Left colon (tissue), 2 donors: ENCODE measurements around the gene MRS2. TPM values are rescaled to one million over a fixed set of nuclear protein-coding genes. Genes with fewer than 3 reads are reported as not detected.

Source experiments
- ATAC-seq: fragments of 200-7000 bp; cut with Tn5 transposase; one replicate; pipeline ENCODE4 v1.9.1; 2020; ENCODE audit warnings: mild to moderate bottlenecking, moderate library complexity
- DNase-seq, 2 donors: peaks; one replicate each; pipeline ENCODE4 v3.0.0-alpha.2; 2020
- intact Hi-C, 2 donors: fragments of 100-400 bp; cut with DNase I in 1 of 2; cut with micrococcal nuclease in 1 of 2; formaldehyde crosslinking; loops; one replicate each; pipeline versions ENCODE4 v1.11.2 to v1.14.0; 2022; cut with DNase I, micrococcal nuclease
- total RNA-seq, 2 donors: library from RNA; stranded (reverse); fragmentation: NEBNext Ultra II Directional; extraction: Animal tissue kit (Norgen Biotek cat#: 25700); gene quantifications; one replicate each; pipeline ENCODE4 v1.2.1, GENCODE V29; 2021
- donor health status: DM: no; HTN: no; CAD: no.
- donor health status: DM: yes; HTN: yes; CAD: no.

MRS2 gene
- total RNA-seq, 2 donors from 2014 or later = 26.1 to 26.2 TPM

GRCh38 chr6:24453921-24454320 is 51.2 kb downstream of the MRS2 start:
- DNase-seq (no peak), ATAC-seq (no peak)
- intact Hi-C loops = no loop called here

DNA sequence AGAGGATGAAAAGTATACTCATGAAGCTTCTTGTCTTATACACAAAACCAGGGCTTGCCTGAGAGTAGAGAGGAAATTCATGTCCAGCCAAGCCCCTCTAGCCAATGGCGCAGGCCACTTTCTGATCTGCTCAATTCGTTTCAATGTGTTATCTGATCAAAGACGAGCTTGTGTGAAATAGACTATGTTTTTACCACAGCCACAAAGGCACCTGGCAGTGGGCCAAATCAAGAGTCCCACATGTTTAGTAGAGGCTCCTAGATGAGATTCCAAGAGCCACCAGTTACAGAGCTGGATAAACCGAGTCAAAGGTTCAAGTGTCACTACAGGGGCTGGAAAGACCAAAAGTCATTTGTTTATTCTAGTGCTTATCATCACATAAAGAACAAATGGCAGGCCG is 51.7 kb downstream of the MRS2 start:
- intact Hi-C loops = no loop called here
- ATAC-seq (no peak), DNase-seq (no peak)

DNA sequence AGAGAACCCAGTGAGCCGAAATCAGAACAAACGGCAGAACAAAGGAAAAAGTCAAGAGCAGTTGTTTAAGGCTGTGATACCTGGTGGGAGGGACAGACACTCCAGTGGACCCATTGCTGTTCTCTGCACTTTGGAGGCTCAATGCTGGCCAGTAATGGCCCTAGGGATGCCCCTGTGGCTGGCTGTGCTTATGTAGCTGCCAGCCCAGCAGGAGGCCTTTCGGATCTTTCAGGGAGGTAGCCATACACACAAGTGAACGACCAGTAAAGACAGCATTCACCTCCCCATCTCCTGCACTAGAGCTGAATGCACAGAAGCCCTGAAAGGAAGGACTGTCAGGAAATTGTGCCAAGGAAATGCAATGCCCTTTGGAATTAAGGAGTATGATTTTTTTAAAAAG is 52.3 kb downstream of the MRS2 start:
- no peak for ATAC-seq
- intact Hi-C loops = no loop called here
- DNase-seq = no peak

DNA sequence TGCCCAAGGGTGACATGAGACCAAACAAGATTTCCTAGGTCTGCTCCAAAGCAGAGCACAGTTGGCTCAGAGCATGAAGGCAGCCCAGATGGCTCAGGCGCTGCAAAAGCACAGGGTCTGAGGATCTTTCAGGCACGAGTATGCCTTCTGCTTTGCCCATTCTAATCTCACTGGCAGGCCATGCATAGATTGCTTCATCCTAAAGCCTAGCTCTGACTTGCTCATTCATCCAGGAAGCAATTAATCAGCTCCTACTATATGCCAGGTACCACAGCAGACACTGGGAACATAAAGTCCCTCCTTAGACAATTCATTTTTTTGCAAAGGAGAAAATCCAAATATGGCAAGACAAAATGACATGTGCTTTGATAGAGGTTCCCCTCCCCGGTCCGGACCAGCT is 55.4 kb downstream of the MRS2 start:
- ATAC-seq = no peak
- DNase-seq = no peak
- intact Hi-C loops = no loop called here

GRCh38 chr6:24458941-24459340 is 56.2 kb downstream of the MRS2 start:
- ATAC-seq = no peak
- intact Hi-C loops = no loop called here
- DNase-seq = no peak

GRCh38 chr6:24460966-24461365 is 58.2 kb downstream of the MRS2 start:
- DNase-seq = no peak
- no peak for ATAC-seq

DNA sequence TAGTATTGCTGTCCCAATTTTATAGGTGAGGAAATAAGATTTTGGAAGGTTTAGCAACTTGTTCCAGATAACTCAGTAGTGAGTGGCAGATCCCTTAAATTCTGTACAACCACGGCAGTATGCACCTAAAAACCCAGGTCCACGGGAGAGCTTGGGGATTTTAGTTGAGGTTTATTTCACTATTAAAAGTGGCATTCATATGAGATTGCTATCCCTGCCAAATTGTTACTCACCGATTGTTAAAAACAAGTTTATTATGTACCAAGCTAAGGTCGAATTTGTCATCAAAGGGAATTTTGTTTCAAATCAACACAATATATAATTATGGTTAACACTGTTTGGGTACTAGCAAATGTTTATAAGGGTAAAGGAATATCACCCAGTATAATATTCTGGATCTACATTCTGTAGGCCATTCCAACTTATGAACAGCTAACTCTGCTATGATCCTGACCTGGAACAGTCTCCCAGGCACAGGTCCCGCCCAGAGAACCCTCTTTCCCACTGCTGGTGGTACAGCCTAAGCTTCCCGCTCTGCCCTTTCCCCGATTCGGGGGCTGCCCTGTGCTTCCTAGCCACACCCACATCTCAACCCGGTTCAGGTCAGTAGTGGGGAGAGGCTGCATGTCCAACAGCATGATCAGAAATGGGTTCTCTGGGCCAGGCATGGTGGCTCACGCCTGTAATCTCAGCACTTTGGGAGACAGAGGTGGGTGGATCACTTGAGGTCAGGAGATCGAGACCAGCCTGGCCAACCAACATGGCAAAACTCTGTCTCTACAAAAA is 61.7 kb downstream of the MRS2 start:
- DNase-seq (no peak), ATAC-seq (no peak)
- intact Hi-C loops = no loop called here

More at GRCh38 chr6:24460966-24461365, 58.2 kb downstream of the MRS2 start:
- intact Hi-C loops = no loop called here

DNA sequence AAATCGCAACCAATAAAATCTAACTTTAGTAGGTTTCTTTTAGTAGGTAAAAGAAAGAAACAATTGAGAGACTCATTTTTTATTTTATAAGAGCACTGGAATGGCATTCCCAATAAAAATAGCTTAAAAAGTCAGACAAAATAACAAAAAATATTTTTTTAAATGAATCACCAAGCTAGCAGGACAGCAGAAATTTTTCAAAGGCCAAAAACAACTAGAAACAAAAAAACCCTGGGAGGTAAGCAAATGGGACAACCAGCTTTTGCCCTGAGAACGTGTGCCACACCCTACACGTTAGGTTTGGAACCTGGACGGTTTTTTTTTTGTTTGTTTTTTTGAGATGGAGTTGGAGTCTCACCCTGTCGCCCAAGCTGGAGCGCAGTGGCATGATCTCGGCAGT is 67.1 kb downstream of the MRS2 start:
- intact Hi-C loops = no loop called here
- ATAC-seq = no peak
- no peak for DNase-seq

- DNase-seq (no peak), ATAC-seq (no peak)
- intact Hi-C loops = no loop called here
Observed at GRCh38 chr6:24472181-24472580, 69.4 kb downstream of the MRS2 start.

Other genes with a start within 250 kb of the MRS2 start
- gene DCDC2, start 44.9 kb upstream of the MRS2 start, total RNA-seq = 1 to 10 TPM; 1.7 to 2.1 TPM
- under 1 TPM; 0.49 to 0.98 TPM for gene GPLD1, start 86.6 kb downstream of the MRS2 start, total RNA-seq
- gene ALDH5A1, start 92.0 kb downstream of the MRS2 start, total RNA-seq = 10 to 100 TPM; 13.9 to 18.3 TPM
- under 1 TPM; 0.24 to 0.95 TPM for gene KIAA0319, start 243.3 kb downstream of the MRS2 start, total RNA-seq